BE2C (cell line): ENCODE data around the gene MYLK.
"Not testable (repeated sequence)": the region's sequence is repeated elsewhere in the genome, so short reads cannot be mapped to it uniquely, and the experiment has no call there.

ENCODE experiments used
- DNase-seq: peaks from one replicate; pipeline ENCODE4 v3.0.0-alpha.2; 2020
- H3K27me3 ChIP-seq: fragments of 250-450 bp; sonication (Bioruptor Pico); 2 replicates; pipeline ENCODE4 v1.5.1; 2020; ENCODE audit warnings: mild to moderate bottlenecking
- H3K36me3 ChIP-seq: fragments of 250-450 bp; sonication (Bioruptor Pico); 2 replicates; pipeline ENCODE4 v1.5.1; 2020; ENCODE audit warnings: mild to moderate bottlenecking
- H3K4me1 ChIP-seq: fragments of 250-450 bp; sonication (Bioruptor Pico); 2 replicates; pipeline ENCODE4 v1.5.1; 2020
- H3K4me3 ChIP-seq: 2 replicates; pipeline ENCODE4 v1.5.1; 2011; ENCODE audit warnings: low read depth, low read length
- H3K9me3 ChIP-seq: fragments of 250-450 bp; sonication (Bioruptor Pico); 2 replicates; pipeline ENCODE4 v1.5.1; 2020
- CTCF ChIP-seq: IDR thresholded peaks from 2 replicates; pipeline ENCODE4 v1.5.1; 2012; ENCODE audit warnings: mild to moderate bottlenecking, low read depth, low read length

MYLK gene

DNA sequence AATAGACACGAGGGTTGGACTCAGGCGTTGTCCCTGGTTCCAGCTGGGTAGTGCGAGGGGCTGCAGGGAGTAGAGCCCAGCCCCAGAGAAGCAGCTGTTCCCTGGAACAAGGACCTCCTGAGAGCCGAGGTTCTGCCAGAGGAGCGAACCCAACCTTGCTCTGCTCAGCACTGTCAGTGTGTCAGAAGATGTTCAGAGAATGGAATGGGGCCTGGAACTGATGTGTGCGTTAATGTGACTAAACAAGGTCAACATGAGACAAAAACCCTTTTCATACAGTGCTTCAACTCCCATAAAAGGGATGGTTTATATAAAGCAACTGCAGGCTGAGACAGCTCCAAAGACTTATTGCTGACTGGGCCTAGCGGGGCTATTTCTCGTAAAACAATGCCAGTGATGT, 263.8 kb downstream of the MYLK start:
- DNase-seq, result no peak
- Histone ChIP-seq H3K4me3 (no peak overlapping the region), H3K27me3 (no peaks in the 10 kb centered on the region), H3K4me1 (no peaks in the 10 kb centered on the region; the same call in 1 of the 2 replicates), H3K9me3 (no peaks in the 10 kb centered on the region), H3K36me3 (no peaks in the 10 kb centered on the region)
- TF ChIP-seq CTCF, result no peak

DNA sequence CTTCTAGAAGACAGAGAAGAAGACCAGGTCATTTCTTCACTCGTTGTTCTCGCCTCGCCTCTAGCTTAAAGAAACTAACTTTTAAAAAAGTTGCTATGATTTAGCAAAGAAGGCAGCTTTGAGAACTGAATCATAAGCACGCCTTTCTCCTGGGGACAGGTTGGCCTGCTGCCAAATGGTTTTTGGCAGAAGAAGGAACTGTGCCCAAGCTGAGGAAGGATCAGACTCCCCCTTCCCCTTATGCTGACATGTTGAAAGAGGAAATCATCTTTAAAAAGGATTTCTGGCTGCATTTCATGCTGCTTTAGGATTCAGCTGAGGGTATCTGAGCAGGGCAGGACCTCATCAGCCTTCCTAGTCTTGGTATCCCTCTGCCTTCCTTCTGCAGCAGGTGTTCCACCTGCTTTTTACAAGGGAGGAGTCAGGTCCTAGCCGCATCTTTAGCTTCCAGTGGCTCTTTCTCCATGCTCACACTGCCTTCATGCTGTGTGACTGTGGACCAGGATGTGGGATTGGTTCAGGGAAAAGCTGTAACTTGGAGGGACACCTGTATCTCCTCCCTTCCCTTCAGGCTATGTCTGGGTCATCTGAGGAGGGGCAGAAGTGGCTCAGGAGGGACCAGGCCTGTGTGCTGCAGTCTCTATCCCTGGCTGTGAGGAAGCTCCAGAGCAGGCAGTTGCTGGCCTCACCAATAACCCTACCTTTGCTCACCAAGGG, 265.2 kb downstream of the MYLK start:
- Histone ChIP-seq H3K27me3 (no peaks in the 10 kb centered on the region), H3K9me3 (no peaks in the 10 kb centered on the region), H3K4me1 (no peaks in the 10 kb centered on the region; the same call in 1 of the 2 replicates), H3K36me3 (no peaks in the 10 kb centered on the region), H3K4me3 (no peak overlapping the region)
- DNase-seq, result peak; percentile 36
- no peak for TF ChIP-seq CTCF

DNA sequence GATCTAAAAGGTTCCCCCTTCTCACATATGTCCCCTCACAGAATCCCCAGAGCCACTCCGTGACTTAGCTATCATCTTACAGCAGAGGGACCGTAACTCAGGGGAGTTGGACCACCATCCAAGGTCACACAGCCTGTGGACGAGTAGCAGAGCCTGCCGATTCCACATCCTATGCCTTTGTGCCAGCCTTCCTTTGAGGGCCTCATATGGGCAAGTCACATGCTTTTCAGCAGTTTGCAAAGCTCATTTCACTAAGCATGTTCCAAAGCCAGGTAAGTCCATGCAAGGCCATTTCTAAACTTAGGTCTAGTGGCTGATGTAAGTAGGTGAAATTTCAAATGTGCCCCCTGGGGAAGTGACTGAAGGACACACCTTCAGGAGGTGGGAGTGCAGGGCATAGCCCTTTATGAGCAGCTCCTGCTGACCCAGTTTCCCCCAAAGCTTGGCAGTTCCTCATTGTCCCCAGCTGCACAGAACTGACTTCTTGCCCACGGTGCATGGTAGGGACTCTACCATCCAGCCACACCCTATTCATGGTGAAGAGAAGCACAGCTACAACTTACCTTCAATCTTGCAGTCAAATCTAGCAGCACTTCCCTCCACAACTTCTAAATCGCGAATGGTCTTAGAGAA, 265.9 kb downstream of the MYLK start:
- H3K36me3 ChIP-seq, result no peaks in the 10 kb centered on the region
- no peaks in the 10 kb centered on the region for H3K9me3 ChIP-seq
- H3K4me1 ChIP-seq, result no peaks in the 10 kb centered on the region; the same call in 1 of the 2 replicates
- no peak for TF ChIP-seq CTCF
- no peak for DNase-seq
- no peak overlapping the region for H3K4me3 ChIP-seq
- H3K27me3 ChIP-seq, result no peaks in the 10 kb centered on the region

GRCh38 chr3:123616593-123616992, 267.5 kb downstream of the MYLK start:
- no peak for DNase-seq
- Histone ChIP-seq H3K27me3 (no peaks in the 10 kb centered on the region), H3K36me3 (peaks cover 7% of the 10 kb centered on the region), H3K4me1 (no peaks in the 10 kb centered on the region; the same call in 1 of the 2 replicates), H3K4me3 (no peak overlapping the region), H3K9me3 (no peaks in the 10 kb centered on the region)
- TF ChIP-seq CTCF, result no peak

- no peak overlapping the region for H3K4me3 ChIP-seq
- H3K9me3 ChIP-seq, result no peaks in the 10 kb centered on the region
- H3K27me3 ChIP-seq, result no peaks in the 10 kb centered on the region
- no peak for DNase-seq
- peaks cover 7% of the 10 kb centered on the region for H3K36me3 ChIP-seq
- no peak for TF ChIP-seq CTCF
- peaks cover 3% of the 10 kb centered on the region for H3K4me1 ChIP-seq
These were observed 270.6 kb downstream of the MYLK start for GRCh38 chr3:123613543-123613942.

DNA sequence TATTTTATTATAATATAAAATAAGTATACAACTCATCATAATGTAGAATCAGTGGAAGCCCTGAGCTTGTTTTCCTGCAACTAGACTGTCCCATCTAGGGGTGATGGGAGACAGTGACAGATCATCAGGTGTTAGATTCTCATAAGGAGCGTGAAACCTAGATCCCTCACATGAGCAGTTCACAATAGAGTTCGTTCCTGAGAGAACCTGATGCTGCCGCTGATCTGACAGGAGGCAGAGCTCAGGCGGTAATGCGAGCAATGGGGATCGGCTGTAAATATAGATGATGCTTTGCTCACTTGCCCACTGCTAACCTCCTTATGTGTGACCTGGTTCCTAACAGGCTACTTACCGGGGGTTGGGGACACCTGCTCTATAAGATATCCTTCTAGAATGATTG, 272.5 kb downstream of the MYLK start:
- not testable (repeated sequence) for H3K4me1 ChIP-seq, H3K4me3 ChIP-seq, H3K27me3 ChIP-seq, DNase-seq, H3K9me3 ChIP-seq, H3K36me3 ChIP-seq
